Neural cell (in vitro differentiated cells): ENCODE results near the gene MACIR. TPM values are rescaled to one million over a fixed set of nuclear protein-coding genes. Genes with fewer than 3 reads are reported as not detected.

Experiments
- H2AFZ ChIP-seq: fragments of 200-600, 300-800 bp; sonication (generic), shearing (Covaris generic); 2 replicates; pipeline ENCODE4 v1.6.0; 2014; ENCODE audit warnings: low read depth, mild to moderate bottlenecking, antibody characterized with exemption, low read length, moderate library complexity
- H3F3A ChIP-seq: fragments of 200-600 bp; shearing (Covaris generic); 2 replicates; pipeline ENCODE4 v1.6.1; 2016; ENCODE audit warnings: mild to moderate bottlenecking, moderate library complexity, mixed read lengths, antibody characterized with exemption, low read length; ENCODE audit not compliant: insufficient read depth, poor library complexity, severe bottlenecking
- H3K27ac ChIP-seq: fragments of 200-600, 300-800 bp; sonication (generic), shearing (Covaris generic); 2 replicates; pipeline ENCODE4 v1.5.1; 2014; ENCODE audit warnings: mild to moderate bottlenecking, low read length, moderate library complexity
- H3K27me3 ChIP-seq: fragments of 300-800, 200-600 bp; sonication (generic), shearing (Covaris generic); 2 replicates; pipeline ENCODE4 v1.6.0; 2014; ENCODE audit warnings: mild to moderate bottlenecking, low read depth, low read length, moderate library complexity; ENCODE audit not compliant: insufficient read depth
- H3K36me3 ChIP-seq: fragments of 300-800, 200-600 bp; sonication (generic), shearing (Covaris generic); 2 replicates; pipeline ENCODE4 v1.5.1; 2014; ENCODE audit warnings: mild to moderate bottlenecking, antibody characterized with exemption, low read length, moderate library complexity; ENCODE audit not compliant: insufficient read depth
- H3K4me2 ChIP-seq: fragments of 300-800, 200-600 bp; sonication (generic), shearing (Covaris generic); 2 replicates; pipeline ENCODE4 v1.6.0; 2014; ENCODE audit warnings: mild to moderate bottlenecking, low read length
- H3K4me3 ChIP-seq: fragments of 300-800, 200-600 bp; sonication (generic), shearing (Covaris generic); 2 replicates; pipeline ENCODE4 v1.5.1; 2014; ENCODE audit warnings: mild to moderate bottlenecking, low read length, moderate library complexity
- H3K79me2 ChIP-seq: fragments of 200-600 bp; shearing (Covaris generic); replicated peaks from 2 replicates; pipeline ENCODE4 v1.6.0; 2014; ENCODE audit warnings: mild to moderate bottlenecking, low read length, moderate library complexity; ENCODE audit not compliant: insufficient read depth
- H3K9ac ChIP-seq: fragments of 300-800, 200-600 bp; sonication (generic), shearing (Covaris generic); 2 replicates; pipeline ENCODE4 v1.6.1; 2016; ENCODE audit warnings: mild to moderate bottlenecking, low read length, mixed read lengths
- H3K9me2 ChIP-seq: fragments of 200-600 bp; shearing (Covaris generic); 2 replicates; pipeline ENCODE4 v1.6.1; 2016; ENCODE audit warnings: mild to moderate bottlenecking, low read length, mixed read lengths; ENCODE audit not compliant: insufficient read depth
- H3K9me3 ChIP-seq: fragments of 200-600, 300-800 bp; sonication (generic), shearing (Covaris generic); 2 replicates; pipeline ENCODE4 v1.6.1; 2016; ENCODE audit warnings: mild to moderate bottlenecking, mixed run types, low read length, moderate library complexity, mixed read lengths
- H4K20me1 ChIP-seq: fragments of 200-600 bp; shearing (Covaris generic); 2 replicates; pipeline ENCODE4 v1.6.1; 2016; ENCODE audit warnings: mild to moderate bottlenecking, mixed run types; ENCODE audit not compliant: insufficient read depth
- EP300 ChIP-seq: fragments of 450-650 bp; conservative IDR thresholded peaks from 2 replicates; pipeline ENCODE4 v1.6.1; 2014; ENCODE audit warnings: antibody characterized with exemption, mild to moderate bottlenecking, moderate library complexity; ENCODE audit not compliant: poor library complexity, severe bottlenecking
- EZH2 ChIP-seq: fragments of 200-600, 300-800 bp; shearing (Covaris generic), sonication (generic); IDR thresholded peaks from 2 replicates; pipeline ENCODE4 v1.6.1; 2014; ENCODE audit warnings: antibody characterized with exemption, low read length, borderline replicate concordance, mild to moderate bottlenecking; ENCODE audit not compliant: insufficient read depth, poor library complexity, severe bottlenecking
- MXI1 ChIP-seq: fragments of 450-650 bp; conservative IDR thresholded peaks from 2 replicates; pipeline ENCODE4 v1.6.1; 2014; ENCODE audit warnings: antibody characterized with exemption, mild to moderate bottlenecking; ENCODE audit not compliant: poor library complexity, severe bottlenecking
- POLR2AphosphoS5 ChIP-seq: IDR thresholded peaks from 2 replicates; pipeline ENCODE4 v1.6.1; 2012
- RAD21 ChIP-seq: fragments of 450-650 bp; conservative IDR thresholded peaks from 2 replicates; pipeline ENCODE4 v1.6.1; 2014; ENCODE audit warnings: antibody characterized with exemption, mild to moderate bottlenecking, moderate library complexity
- SMC3 ChIP-seq: fragments of 450-650 bp; conservative IDR thresholded peaks from 2 replicates; pipeline ENCODE4 v1.6.1; 2014; ENCODE audit warnings: antibody characterized with exemption, mild to moderate bottlenecking, moderate library complexity; ENCODE audit not compliant: poor library complexity
- TAF1 ChIP-seq: IDR thresholded peaks from 2 replicates; pipeline ENCODE4 v1.6.1; 2012; ENCODE audit warnings: low read depth
- polyA plus RNA-seq: library from polyadenylated mRNA; depleted of rRNA; stranded (reverse); fragments of >200 nt; gene quantifications from 2 replicates; pipeline ENCODE4 v1.2.3, GENCODE V29; 2014
- TF ChIP-seq, protein P1 (sequence below): fragments of 450-650 bp; IDR thresholded peaks from 2 replicates; pipeline ENCODE4 v1.5.1; 2014; ENCODE audit warnings: antibody characterized with exemption, mild to moderate bottlenecking, moderate library complexity; ENCODE audit not compliant: poor library complexity, severe bottlenecking
- TF ChIP-seq, protein P2 (sequence below): IDR thresholded peaks from 2 replicates; pipeline ENCODE4 v1.6.1; 2012; ENCODE audit warnings: borderline replicate concordance

The MACIR gene
- polyA plus RNA-seq, 1 donor from 2014 or later, result 34.8 TPM

DNA sequence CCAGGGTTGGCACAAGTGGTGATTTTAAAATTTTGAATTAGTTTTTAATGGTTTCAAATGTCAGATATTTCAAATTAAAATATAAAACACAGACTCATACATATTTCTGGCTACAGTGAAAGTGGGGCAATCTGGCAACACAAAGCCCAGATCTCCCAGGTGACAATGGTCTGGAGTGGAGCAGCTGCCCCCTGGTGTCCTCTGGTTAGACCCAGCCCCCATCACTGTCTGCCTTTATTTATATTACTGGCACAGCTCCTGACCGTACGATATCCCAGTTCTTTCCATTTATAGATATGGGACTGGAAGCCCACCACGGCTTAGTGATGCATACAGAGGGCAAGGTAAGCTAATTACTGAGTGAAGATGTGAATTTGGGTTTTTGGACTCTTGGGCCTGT lies 37.3 kb downstream of the MACIR start:
- no peaks in the 10 kb centered on the region for H3K27me3 ChIP-seq
- H3K79me2 ChIP-seq, result no peaks in the 10 kb centered on the region
- no peaks in the 10 kb centered on the region for H4K20me1 ChIP-seq
- H3K27ac ChIP-seq, result no peak overlapping the region
- H3F3A ChIP-seq, result peaks cover 4% of the 10 kb centered on the region
- TF ChIP-seq MXI1, result no peak
- TF ChIP-seq EP300, result no peak
- no peak for TF ChIP-seq SMC3
- no peak for TF ChIP-seq EZH2
- no peak for TF ChIP-seq POLR2AphosphoS5
- TF ChIP-seq, protein P1, sequence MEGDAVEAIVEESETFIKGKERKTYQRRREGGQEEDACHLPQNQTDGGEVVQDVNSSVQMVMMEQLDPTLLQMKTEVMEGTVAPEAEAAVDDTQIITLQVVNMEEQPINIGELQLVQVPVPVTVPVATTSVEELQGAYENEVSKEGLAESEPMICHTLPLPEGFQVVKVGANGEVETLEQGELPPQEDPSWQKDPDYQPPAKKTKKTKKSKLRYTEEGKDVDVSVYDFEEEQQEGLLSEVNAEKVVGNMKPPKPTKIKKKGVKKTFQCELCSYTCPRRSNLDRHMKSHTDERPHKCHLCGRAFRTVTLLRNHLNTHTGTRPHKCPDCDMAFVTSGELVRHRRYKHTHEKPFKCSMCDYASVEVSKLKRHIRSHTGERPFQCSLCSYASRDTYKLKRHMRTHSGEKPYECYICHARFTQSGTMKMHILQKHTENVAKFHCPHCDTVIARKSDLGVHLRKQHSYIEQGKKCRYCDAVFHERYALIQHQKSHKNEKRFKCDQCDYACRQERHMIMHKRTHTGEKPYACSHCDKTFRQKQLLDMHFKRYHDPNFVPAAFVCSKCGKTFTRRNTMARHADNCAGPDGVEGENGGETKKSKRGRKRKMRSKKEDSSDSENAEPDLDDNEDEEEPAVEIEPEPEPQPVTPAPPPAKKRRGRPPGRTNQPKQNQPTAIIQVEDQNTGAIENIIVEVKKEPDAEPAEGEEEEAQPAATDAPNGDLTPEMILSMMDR, result no peak
- TF ChIP-seq TAF1, result no peak
- TF ChIP-seq, protein P2, sequence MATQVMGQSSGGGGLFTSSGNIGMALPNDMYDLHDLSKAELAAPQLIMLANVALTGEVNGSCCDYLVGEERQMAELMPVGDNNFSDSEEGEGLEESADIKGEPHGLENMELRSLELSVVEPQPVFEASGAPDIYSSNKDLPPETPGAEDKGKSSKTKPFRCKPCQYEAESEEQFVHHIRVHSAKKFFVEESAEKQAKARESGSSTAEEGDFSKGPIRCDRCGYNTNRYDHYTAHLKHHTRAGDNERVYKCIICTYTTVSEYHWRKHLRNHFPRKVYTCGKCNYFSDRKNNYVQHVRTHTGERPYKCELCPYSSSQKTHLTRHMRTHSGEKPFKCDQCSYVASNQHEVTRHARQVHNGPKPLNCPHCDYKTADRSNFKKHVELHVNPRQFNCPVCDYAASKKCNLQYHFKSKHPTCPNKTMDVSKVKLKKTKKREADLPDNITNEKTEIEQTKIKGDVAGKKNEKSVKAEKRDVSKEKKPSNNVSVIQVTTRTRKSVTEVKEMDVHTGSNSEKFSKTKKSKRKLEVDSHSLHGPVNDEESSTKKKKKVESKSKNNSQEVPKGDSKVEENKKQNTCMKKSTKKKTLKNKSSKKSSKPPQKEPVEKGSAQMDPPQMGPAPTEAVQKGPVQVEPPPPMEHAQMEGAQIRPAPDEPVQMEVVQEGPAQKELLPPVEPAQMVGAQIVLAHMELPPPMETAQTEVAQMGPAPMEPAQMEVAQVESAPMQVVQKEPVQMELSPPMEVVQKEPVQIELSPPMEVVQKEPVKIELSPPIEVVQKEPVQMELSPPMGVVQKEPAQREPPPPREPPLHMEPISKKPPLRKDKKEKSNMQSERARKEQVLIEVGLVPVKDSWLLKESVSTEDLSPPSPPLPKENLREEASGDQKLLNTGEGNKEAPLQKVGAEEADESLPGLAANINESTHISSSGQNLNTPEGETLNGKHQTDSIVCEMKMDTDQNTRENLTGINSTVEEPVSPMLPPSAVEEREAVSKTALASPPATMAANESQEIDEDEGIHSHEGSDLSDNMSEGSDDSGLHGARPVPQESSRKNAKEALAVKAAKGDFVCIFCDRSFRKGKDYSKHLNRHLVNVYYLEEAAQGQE, result no peak
- TF ChIP-seq RAD21, result no peak
- no peaks in the 10 kb centered on the region for H3K9me3 ChIP-seq
- no peak overlapping the region for H3K4me3 ChIP-seq
- H3K4me2 ChIP-seq, result no peak overlapping the region
- H2AFZ ChIP-seq, result no peak overlapping the region
- H3K36me3 ChIP-seq, result no peaks in the 10 kb centered on the region
- no peaks in the 10 kb centered on the region for H3K9me2 ChIP-seq
- no peak overlapping the region for H3K9ac ChIP-seq

DNA sequence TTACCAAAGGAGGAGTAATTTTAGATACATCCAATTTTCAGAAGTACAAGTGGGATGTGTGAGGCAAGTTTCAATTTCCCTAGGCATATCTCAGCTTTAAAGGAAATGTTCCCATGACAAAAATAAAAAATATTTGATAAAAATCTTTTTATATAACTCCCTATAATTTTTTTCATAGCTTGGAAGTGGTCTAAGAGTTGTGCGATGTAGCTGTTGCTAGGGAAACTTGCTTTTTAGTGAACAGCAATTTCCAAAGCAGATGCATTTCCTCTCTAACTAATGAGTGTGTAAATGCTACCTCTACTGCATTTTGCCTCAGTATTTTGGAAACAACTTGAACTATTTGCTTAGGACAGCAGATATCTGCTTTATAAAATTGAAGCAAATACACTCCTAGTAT lies 39.6 kb downstream of the MACIR start:
- Histone ChIP-seq H3K79me2 (no peaks in the 10 kb centered on the region), H3K9me3 (no peaks in the 10 kb centered on the region), H4K20me1 (no peaks in the 10 kb centered on the region), H3K4me2 (no peak overlapping the region), H3F3A (peaks cover 4% of the 10 kb centered on the region), H3K4me3 (no peak overlapping the region), H3K36me3 (no peaks in the 10 kb centered on the region), H3K27me3 (no peaks in the 10 kb centered on the region), H3K9ac (no peak overlapping the region), H3K27ac (no peak overlapping the region), H3K9me2 (no peaks in the 10 kb centered on the region), H2AFZ (no peak overlapping the region)
- no peak for TF ChIP-seq POLR2AphosphoS5
- TF ChIP-seq, protein P2, result no peak
- TF ChIP-seq, protein P1, result no peak
- no peak for TF ChIP-seq MXI1
- TF ChIP-seq TAF1, result no peak
